PC-3 (cell line): ENCODE data around the gene GMPR.

ENCODE experiments used
- EZH2 ChIP-seq: fragments of 300-600 bp; sonication (generic); IDR thresholded peaks from one replicate; pipeline ENCODE4 v1.6.1; 2017; ENCODE audit warnings: antibody characterized with exemption, mild to moderate bottlenecking, low read length; ENCODE audit not compliant: unreplicated experiment
- TF ChIP-seq, protein P1 (sequence below): fragments of 300-600 bp; sonication (generic); conservative IDR thresholded peaks from 2 replicates; pipeline ENCODE4 v1.5.1; 2017; ENCODE audit warnings: antibody characterized with exemption, low read depth, mild to moderate bottlenecking, low read length

DNA sequence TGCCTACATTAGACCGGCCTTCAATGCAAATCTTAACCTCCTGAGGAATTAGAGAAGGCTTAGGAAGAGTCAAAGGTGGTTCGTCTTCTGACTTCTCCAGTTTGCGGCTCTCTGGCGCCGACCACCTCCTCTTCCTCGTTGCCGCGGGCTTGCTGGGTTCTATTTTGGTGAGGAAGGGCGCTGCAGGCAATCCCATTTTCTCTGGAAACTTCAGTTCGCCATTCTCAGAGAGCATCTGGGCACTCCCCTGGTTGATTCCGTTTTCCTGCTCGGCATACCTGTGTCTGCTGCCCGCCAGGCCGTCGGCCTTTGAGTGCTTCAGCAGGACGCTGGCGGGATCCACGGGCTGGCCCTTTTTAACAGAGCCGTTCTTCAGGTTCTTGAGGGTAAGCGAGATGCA lies 67.9 kb downstream of the GMPR start:
- TF ChIP-seq, protein P1, sequence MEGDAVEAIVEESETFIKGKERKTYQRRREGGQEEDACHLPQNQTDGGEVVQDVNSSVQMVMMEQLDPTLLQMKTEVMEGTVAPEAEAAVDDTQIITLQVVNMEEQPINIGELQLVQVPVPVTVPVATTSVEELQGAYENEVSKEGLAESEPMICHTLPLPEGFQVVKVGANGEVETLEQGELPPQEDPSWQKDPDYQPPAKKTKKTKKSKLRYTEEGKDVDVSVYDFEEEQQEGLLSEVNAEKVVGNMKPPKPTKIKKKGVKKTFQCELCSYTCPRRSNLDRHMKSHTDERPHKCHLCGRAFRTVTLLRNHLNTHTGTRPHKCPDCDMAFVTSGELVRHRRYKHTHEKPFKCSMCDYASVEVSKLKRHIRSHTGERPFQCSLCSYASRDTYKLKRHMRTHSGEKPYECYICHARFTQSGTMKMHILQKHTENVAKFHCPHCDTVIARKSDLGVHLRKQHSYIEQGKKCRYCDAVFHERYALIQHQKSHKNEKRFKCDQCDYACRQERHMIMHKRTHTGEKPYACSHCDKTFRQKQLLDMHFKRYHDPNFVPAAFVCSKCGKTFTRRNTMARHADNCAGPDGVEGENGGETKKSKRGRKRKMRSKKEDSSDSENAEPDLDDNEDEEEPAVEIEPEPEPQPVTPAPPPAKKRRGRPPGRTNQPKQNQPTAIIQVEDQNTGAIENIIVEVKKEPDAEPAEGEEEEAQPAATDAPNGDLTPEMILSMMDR = no peak
- TF ChIP-seq EZH2 = no peak
